Kidney epithelial cell (primary cell): ENCODE measurements around the gene BATF2. TPM values are rescaled to one million over a fixed set of nuclear protein-coding genes. Genes with fewer than 3 reads are reported as not detected.

ENCODE experiments used
- DNase-seq: peaks from one replicate; pipeline ENCODE4 v3.0.0-alpha.2; 2010; ENCODE audit warnings: low read depth
- H3K27me3 ChIP-seq: 2 replicates; pipeline ENCODE4 v1.6.0; 2011; ENCODE audit warnings: low read length; ENCODE audit not compliant: control insufficient read depth, insufficient read depth
- H3K36me3 ChIP-seq: 2 replicates; pipeline ENCODE4 v1.5.1; 2011; ENCODE audit warnings: low read length; ENCODE audit not compliant: control insufficient read depth, insufficient read depth
- H3K4me3 ChIP-seq: 2 replicates; pipeline ENCODE4 v1.5.1; 2011; ENCODE audit warnings: low read depth, mild to moderate bottlenecking, control low read depth, low read length
- total RNA-seq: library from RNA; depleted of rRNA; stranded (reverse); fragments of >200 nt; gene quantifications from 2 replicates; pipeline ENCODE4 v1.2.3, GENCODE V29; 2015
- TF ChIP-seq, protein P1 (sequence below): IDR thresholded peaks from 2 replicates; pipeline ENCODE4 v1.5.1; 2011; ENCODE audit warnings: mild to moderate bottlenecking, moderate library complexity, low read length, control low read depth, inconsistent platforms; ENCODE audit not compliant: insufficient read depth, poor library complexity, severe bottlenecking

The BATF2 gene
- total RNA-seq, 1 donor from 2014 or later = 1.1 TPM

DNA sequence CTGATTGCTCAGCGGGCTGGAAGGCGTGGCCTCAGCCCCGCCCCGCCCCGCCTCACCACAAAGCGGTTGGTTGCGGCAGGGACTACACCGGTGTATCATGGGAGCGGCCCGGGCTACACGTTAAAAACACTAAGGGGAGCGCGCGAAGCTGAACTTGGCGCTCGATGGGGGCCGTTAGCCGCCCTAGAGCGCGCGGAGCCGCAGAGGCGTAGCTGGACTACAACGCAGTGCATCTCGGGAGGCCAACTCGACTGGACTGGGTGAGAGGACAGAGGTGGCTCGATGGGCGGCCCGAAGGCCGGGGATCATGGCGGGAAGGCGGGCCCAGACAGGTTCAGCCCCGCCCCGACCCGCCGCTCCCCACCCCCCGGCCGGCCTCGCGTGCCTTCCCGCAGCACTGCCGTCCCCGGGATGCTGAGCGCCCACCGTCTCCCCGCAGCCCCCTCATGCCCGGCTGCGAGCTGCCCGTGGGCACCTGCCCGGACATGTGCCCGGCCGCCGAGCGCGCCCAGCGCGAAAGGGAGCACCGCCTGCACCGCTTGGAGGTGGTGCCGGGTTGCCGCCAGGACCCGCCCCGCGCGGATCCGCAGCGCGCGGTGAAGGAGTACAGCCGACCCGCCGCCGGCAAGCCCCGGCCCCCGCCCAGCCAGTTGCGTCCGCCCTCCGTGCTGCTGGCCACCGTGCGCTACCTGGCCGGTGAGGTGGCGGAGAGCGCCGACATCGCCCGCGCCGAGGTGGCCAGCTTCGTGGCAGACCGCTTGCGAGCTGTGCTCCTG is 44.3 kb upstream of the BATF2 start, which contains the start of gene SAC3D1:
Gene SAC3D1 (plus strand): TSS at position 364 of the 776 bp plus-strand sequence. CDS start 83 bp downstream, at position 447.
- peak; percentile 76 for DNase-seq
- no peaks in the 10 kb centered on the region for H3K27me3 ChIP-seq
- peaks cover 3% of the 10 kb centered on the region for H3K36me3 ChIP-seq
- TF ChIP-seq, protein P1, sequence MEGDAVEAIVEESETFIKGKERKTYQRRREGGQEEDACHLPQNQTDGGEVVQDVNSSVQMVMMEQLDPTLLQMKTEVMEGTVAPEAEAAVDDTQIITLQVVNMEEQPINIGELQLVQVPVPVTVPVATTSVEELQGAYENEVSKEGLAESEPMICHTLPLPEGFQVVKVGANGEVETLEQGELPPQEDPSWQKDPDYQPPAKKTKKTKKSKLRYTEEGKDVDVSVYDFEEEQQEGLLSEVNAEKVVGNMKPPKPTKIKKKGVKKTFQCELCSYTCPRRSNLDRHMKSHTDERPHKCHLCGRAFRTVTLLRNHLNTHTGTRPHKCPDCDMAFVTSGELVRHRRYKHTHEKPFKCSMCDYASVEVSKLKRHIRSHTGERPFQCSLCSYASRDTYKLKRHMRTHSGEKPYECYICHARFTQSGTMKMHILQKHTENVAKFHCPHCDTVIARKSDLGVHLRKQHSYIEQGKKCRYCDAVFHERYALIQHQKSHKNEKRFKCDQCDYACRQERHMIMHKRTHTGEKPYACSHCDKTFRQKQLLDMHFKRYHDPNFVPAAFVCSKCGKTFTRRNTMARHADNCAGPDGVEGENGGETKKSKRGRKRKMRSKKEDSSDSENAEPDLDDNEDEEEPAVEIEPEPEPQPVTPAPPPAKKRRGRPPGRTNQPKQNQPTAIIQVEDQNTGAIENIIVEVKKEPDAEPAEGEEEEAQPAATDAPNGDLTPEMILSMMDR = no peak
- peak within 1 kb of the TSS; percentile 69 for H3K4me3 ChIP-seq

GRCh38 chr11:65040520-65040846 is 43.7 kb upstream of the BATF2 start:
- no peak for DNase-seq
- H3K4me3 ChIP-seq = peak overlapping the region; percentile 69
- TF ChIP-seq, protein P1 = no peak
- H3K27me3 ChIP-seq = no peaks in the 10 kb centered on the region
- H3K36me3 ChIP-seq = peaks cover 3% of the 10 kb centered on the region

- TF ChIP-seq, protein P1 = no peak
- no peak for DNase-seq
These were observed 40.2 kb upstream of the BATF2 start for GRCh38 chr11:65036931-65037330.

DNA sequence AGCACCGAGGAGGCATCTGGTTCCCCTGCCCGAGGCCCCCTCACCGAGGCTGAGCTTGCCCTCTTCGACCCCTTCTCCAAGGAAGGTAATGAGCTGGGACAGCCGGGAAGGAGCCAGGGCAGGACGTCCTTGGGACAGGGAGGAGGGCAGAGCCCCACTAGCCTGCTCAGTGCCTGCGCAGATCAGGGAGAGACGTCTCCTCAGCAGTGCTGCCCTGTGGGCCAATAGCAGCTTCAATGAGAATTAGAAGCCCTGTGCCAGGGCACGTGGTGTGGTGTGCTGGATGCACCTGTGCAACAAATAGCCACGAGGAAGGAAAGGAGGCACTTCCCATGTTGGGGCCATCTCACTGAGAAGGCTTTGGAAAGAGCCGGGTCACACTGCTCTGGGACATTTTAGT is 38.8 kb upstream of the BATF2 start:
- no peak for DNase-seq
- Histone ChIP-seq H3K27me3 (no peaks in the 10 kb centered on the region), H3K4me3 (no peak overlapping the region), H3K36me3 (no peaks in the 10 kb centered on the region)
- TF ChIP-seq, protein P1 = no peak

More at GRCh38 chr11:65036931-65037330, 40.2 kb upstream of the BATF2 start:
- Histone ChIP-seq H3K27me3 (no peaks in the 10 kb centered on the region), H3K36me3 (no peaks in the 10 kb centered on the region), H3K4me3 (no peak overlapping the region)

DNA sequence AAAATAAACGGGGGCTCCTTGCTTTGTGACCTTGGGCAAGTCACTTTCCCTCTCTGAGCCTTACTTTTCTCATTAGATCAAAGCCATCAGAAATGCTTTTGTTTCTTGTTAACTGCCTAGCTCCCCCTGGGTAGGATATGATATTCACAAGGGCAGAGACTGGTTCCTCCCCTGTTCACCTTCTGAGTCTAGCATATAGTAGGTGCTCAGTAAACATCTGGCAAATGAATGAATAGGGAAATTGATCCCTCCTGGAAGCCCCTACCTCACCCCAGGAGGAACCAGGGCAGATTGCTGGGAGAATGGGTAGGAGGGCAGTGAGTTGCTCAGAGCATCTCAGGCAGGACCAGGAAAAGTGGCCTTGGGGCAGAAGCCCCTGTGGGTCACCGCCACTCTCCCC is 37.7 kb upstream of the BATF2 start:
- no peak overlapping the region for H3K4me3 ChIP-seq
- DNase-seq = no peak
- TF ChIP-seq, protein P1 = no peak
- no peaks in the 10 kb centered on the region for H3K27me3 ChIP-seq
- no peaks in the 10 kb centered on the region for H3K36me3 ChIP-seq

DNA sequence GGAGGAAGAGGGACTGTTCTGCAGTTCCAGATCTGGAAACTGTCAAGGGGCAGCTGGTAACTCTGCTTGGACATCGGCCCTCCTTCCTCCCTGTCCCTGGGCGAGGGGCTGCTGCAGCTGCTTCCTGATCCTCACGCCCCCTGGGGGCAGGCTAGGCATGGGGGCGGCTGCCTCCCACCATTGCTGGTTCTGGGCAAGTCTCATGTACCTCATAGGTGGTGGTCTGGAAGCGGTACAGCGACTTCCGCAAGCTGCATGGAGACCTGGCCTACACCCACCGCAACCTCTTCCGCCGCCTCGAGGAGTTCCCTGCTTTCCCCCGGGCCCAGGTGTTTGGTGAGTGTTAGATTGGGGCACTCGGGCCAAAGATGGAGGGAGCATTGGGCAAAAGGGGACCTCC is 35.4 kb upstream of the BATF2 start:
- Histone ChIP-seq H3K4me3 (no peak overlapping the region), H3K27me3 (no peaks in the 10 kb centered on the region), H3K36me3 (no peaks in the 10 kb centered on the region)
- no peak for DNase-seq
- TF ChIP-seq, protein P1 = no peak
